ENCODE data around the gene KLHL28. TPM values are rescaled to one million over a fixed set of nuclear protein-coding genes. Genes with fewer than 3 reads are reported as not detected.

KLHL28 gene
- total and polyA plus RNA-seq, 10 of the 15 experiments (the other 5 are each of a cell fraction or from before 2014, with no cell fraction given) = 2.7 to 9.8 (median 6.2) TPM

DNA sequence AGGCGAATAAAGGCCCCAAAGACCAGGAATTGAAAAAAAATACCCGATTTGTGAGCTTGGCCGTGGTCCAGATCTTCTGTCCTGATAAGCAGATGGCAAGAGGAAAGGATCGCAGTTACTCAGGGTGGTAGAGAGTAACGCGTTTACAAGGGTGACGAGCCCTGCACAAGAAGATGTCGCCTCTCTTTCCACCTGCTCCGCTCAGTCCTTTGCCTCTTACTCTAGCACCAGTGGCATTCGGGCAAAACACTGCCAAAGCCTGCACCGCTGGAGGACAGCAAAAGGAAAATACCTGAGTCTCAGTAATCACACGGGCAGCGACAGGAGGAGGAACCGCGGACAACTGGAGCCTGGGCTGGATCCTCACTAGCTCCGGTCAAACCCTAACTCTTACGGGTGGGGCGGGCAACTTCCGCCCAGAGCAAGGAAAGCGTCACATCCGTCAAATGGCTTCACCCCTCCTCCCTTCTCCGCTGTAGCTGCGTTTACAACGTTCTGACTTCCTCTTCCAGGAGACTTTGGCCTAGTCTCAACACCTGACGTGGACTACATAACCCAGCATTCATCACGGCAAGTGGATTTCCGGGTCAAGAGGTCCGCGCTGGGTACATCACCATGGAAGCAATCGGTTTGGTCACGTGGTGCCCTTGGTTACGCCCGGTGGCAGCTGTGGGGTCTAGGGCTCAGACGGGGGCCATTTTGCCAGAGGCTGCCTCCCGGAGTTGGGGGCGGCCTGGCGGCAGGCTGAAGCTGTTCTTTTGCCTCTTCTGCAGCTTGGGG lies at the start of gene KLHL28, which contains the start of gene TOGARAM1 (continued):
- TF ChIP-seq ZBTB11 (CRISPR knock-in tag; IDR thresholded peaks at IDR 0.05) (no peak; the same call in 1 of the 2 replicates), HDGF (IDR thresholded peaks at IDR 0.05) (peak; percentile 64; the same call in 1 of the 2 replicates), IKZF1 (conservative IDR thresholded peaks at IDR 0.05) (peak; percentile 97), ZZZ3 (IDR thresholded peaks at IDR 0.05; ENCODE audit: control insufficient read depth, insufficient read length, low read depth) (no peak), YY1 (IDR thresholded peaks at IDR 0.05; ENCODE audit: low read depth, low read length) (peak; percentile 95), PML (IDR thresholded peaks at IDR 0.05; ENCODE audit: low read length) (peak; percentile 97), ELK1 (IDR thresholded peaks at IDR 0.05; ENCODE audit: low read depth, low read length) (peak; percentile 85), CBX5 (IDR thresholded peaks at IDR 0.05; ENCODE audit: low read depth) (no peak), PBX3 (IDR thresholded peaks at IDR 0.05; ENCODE audit: insufficient replicate concordance, low read depth, low read length) (no peak), SMAD1 (IDR thresholded peaks at IDR 0.05; ENCODE audit: low read depth, partially characterized antibody) (peak; percentile 58), KDM1A (IDR thresholded peaks at IDR 0.05; ENCODE audit: borderline replicate concordance) (no peak), TAF1 (IDR thresholded peaks at IDR 0.05; ENCODE audit: borderline replicate concordance, low read depth, low read length) (peak; percentile 69), NFYA (IDR thresholded peaks at IDR 0.05; ENCODE audit: borderline replicate concordance, low read depth, low read length) (no peak), SPI1 (IDR thresholded peaks at IDR 0.05; ENCODE audit: borderline replicate concordance, insufficient read depth, low read depth, low read length) (peak; percentile 92), SIN3A (IDR thresholded peaks at IDR 0.05; ENCODE audit: low read depth, low read length) (peak; percentile 97), YBX1 (IDR thresholded peaks at IDR 0.05) (0 out of 2 replicates have a peak, but pooled peaks have one; percentile 21), SUZ12 (IDR thresholded peaks at IDR 0.05; ENCODE audit: unreplicated experiment) (no peak), ATF7 (IDR thresholded peaks at IDR 0.05; ENCODE audit: low read depth) (peak; percentile 79; the same call in 1 of the 2 replicates)
- TF ChIP-seq, protein P1, sequence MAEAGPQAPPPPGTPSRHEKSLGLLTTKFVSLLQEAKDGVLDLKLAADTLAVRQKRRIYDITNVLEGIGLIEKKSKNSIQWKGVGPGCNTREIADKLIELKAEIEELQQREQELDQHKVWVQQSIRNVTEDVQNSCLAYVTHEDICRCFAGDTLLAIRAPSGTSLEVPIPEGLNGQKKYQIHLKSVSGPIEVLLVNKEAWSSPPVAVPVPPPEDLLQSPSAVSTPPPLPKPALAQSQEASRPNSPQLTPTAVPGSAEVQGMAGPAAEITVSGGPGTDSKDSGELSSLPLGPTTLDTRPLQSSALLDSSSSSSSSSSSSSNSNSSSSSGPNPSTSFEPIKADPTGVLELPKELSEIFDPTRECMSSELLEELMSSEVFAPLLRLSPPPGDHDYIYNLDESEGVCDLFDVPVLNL (IDR thresholded peaks at IDR 0.05; ENCODE audit: low read depth, low read length) = no peak
- TF ChIP-seq, protein P2, sequence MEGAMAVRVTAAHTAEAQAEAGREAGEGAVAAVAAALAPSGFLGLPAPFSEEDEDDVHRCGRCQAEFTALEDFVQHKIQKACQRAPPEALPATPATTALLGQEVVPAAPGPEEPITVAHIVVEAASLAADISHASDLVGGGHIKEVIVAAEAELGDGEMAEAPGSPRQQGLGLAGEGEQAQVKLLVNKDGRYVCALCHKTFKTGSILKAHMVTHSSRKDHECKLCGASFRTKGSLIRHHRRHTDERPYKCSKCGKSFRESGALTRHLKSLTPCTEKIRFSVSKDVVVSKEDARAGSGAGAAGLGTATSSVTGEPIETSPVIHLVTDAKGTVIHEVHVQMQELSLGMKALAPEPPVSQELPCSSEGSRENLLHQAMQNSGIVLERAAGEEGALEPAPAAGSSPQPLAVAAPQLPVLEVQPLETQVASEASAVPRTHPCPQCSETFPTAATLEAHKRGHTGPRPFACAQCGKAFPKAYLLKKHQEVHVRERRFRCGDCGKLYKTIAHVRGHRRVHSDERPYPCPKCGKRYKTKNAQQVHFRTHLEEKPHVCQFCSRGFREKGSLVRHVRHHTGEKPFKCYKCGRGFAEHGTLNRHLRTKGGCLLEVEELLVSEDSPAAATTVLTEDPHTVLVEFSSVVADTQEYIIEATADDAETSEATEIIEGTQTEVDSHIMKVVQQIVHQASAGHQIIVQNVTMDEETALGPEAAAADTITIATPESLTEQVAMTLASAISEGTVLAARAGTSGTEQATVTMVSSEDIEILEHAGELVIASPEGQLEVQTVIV (IDR thresholded peaks at IDR 0.05; ENCODE audit: borderline replicate concordance, partially characterized antibody) = peak; percentile 82

Measured in GM12878 (cell line).